Measurements from ENCODE around the gene SPA17.
A peak's percentile ranks its signal among the peaks of the same experiment; 100 is the strongest.

SPA17 gene

GRCh38 chr11:124672536-124673215 is 1.0 kb upstream of the SPA17 start:
- no peak for DNase-seq (ENCODE audit: low read depth)
- peak overlapping the region; percentile 77 for H3K4me3 ChIP-seq (ENCODE audit: low read depth, low read length)

GRCh38 chr11:124674168-124674517 is 439 bp downstream of the SPA17 start:
- no peak for DNase-seq (ENCODE audit: low read depth)
- no peak for TF ChIP-seq CTCF (IDR thresholded peaks at IDR 0.05; ENCODE audit: insufficient read depth, low read depth, low read length, missing control alignments)
- H3K4me3 ChIP-seq (ENCODE audit: low read depth, low read length) = peak overlapping the region; percentile 77

More at GRCh38 chr11:124672536-124673215, 1.0 kb upstream of the SPA17 start:
- TF ChIP-seq CTCF (IDR thresholded peaks at IDR 0.05; ENCODE audit: insufficient read depth, low read depth, low read length, missing control alignments) = no peak

GRCh38 chr11:124674571-124674970 is 867 bp downstream of the SPA17 start:
- TF ChIP-seq CTCF (IDR thresholded peaks at IDR 0.05; ENCODE audit: insufficient read depth, low read depth, low read length, missing control alignments) = no peak
- no peak for DNase-seq (ENCODE audit: low read depth)
- peak overlapping the region; percentile 77 for H3K4me3 ChIP-seq (ENCODE audit: low read depth, low read length)

GRCh38 chr11:124676386-124676785 is 2.7 kb downstream of the SPA17 start:
- TF ChIP-seq CTCF (IDR thresholded peaks at IDR 0.05; ENCODE audit: insufficient read depth, low read depth, low read length, missing control alignments) = no peak
- H3K4me3 ChIP-seq (ENCODE audit: low read depth, low read length) = no peak overlapping the region
- DNase-seq (ENCODE audit: low read depth) = no peak

GRCh38 chr11:124678416-124678815 is 4.7 kb downstream of the SPA17 start:
- DNase-seq (ENCODE audit: low read depth) = no peak
- no peak overlapping the region for H3K4me3 ChIP-seq (ENCODE audit: low read depth, low read length)
- TF ChIP-seq CTCF (IDR thresholded peaks at IDR 0.05; ENCODE audit: insufficient read depth, low read depth, low read length, missing control alignments) = no peak

- H3K4me3 ChIP-seq (ENCODE audit: low read depth, low read length) = no peak overlapping the region
- DNase-seq (ENCODE audit: low read depth) = no peak
- TF ChIP-seq CTCF (IDR thresholded peaks at IDR 0.05; ENCODE audit: insufficient read depth, low read depth, low read length, missing control alignments) = no peak
Observed at GRCh38 chr11:124681421-124681820, 7.7 kb downstream of the SPA17 start.

- DNase-seq (ENCODE audit: low read depth) = no peak
- no peak overlapping the region for H3K4me3 ChIP-seq (ENCODE audit: low read depth, low read length)
- no peak for TF ChIP-seq CTCF (IDR thresholded peaks at IDR 0.05; ENCODE audit: insufficient read depth, low read depth, low read length, missing control alignments)
Observed at GRCh38 chr11:124682443-124682842, 8.7 kb downstream of the SPA17 start.
